K562 (cell line): ENCODE measurements around the gene NAA38. TPM values are rescaled to one million over a fixed set of nuclear protein-coding genes. Genes with fewer than 3 reads are reported as not detected.
A peak's percentile ranks its signal among the peaks of the same experiment; 100 is the strongest.

Source experiments
- NRF1 ChIP-seq, 2 experiments: fragments of 450-650 bp; IDR thresholded peaks in 1 of 2; conservative IDR thresholded peaks in 1 of 2; 2 replicates each; pipeline ENCODE4 v1.6.1; 2014; ENCODE audit warnings: mild to moderate bottlenecking in 2 of 2
- polyA plus RNA-seq, 8 experiments: library from polyadenylated mRNA; depleted of rRNA in 4 of 8; stranded (reverse) in 5 of 8; unstranded in 3 of 8; fragments of >200 nt; fragmentation: Nextera tagmentation in 2 of 8; fragmentation: Illumina TruSeq in 1 of 8; extraction: Ambion mirVana in 2 of 8; extraction: Trizol in 1 of 8; gene quantifications; 2 replicates each; pipeline versions ENCODE4 v1.2.1 to v1.2.3, GENCODE V29; 2011 to 2014; ENCODE audit warnings: inconsistent platforms in 1 of 8, missing spikeins in 1 of 8
- total RNA-seq, 7 experiments: library from RNA; depleted of rRNA in 6 of 7; stranded (reverse); fragments of >200 nt in 6 of 7; fragmentation: Illumina TruSeq in 2 of 7; extraction: Trizol in 2 of 7; gene quantifications; 2 replicates each; pipeline versions ENCODE4 v1.2.1 to v1.2.3, GENCODE V29; 2011 to 2021; ENCODE audit warnings: low replicate concordance in 1 of 7
- TF ChIP-seq, protein P1 (sequence below): fragments of 450-650 bp; conservative IDR thresholded peaks from 2 replicates; pipeline ENCODE4 v1.6.1; 2016; ENCODE audit warnings: missing genetic modification characterization, low read depth, mild to moderate bottlenecking, control low read depth, missing compliant biosample characterization
- TF ChIP-seq, protein P2 (sequence below), 2 experiments: fragments of 450-650 bp; IDR thresholded peaks; 2 replicates each; pipeline ENCODE4 v1.6.1; 2018; ENCODE audit warnings: mild to moderate bottlenecking in 2 of 2, low read depth in 1 of 2; ENCODE audit not compliant: partially characterized antibody in 2 of 2
- TF ChIP-seq, protein P3 (sequence below), 2 experiments: fragments of 450-650 bp in 1 of 2; sonication (generic) in 1 of 2; formaldehyde crosslinking; conservative IDR thresholded peaks; 2 replicates each; pipeline versions ENCODE4 v1.4.0 to v1.8.1; 2020 to 2022; ENCODE audit warnings: mild to moderate bottlenecking in 1 of 2, missing genetic modification reagents in 1 of 2

The NAA38 gene
- total and polyA plus RNA-seq, 9 of the 15 experiments (the other 6 are each of a cell fraction or from before 2014, with no cell fraction given) = 16.4 to 99.8 (median 57.3) TPM

- TF ChIP-seq, protein P1, sequence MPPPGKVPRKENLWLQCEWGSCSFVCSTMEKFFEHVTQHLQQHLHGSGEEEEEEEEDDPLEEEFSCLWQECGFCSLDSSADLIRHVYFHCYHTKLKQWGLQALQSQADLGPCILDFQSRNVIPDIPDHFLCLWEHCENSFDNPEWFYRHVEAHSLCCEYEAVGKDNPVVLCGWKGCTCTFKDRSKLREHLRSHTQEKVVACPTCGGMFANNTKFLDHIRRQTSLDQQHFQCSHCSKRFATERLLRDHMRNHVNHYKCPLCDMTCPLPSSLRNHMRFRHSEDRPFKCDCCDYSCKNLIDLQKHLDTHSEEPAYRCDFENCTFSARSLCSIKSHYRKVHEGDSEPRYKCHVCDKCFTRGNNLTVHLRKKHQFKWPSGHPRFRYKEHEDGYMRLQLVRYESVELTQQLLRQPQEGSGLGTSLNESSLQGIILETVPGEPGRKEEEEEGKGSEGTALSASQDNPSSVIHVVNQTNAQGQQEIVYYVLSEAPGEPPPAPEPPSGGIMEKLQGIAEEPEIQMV (tag) = peak; percentile 82
- TF ChIP-seq NRF1 (conservative IDR thresholded peaks at IDR 0.05 in 1 of 2, IDR thresholded peaks at IDR 0.05 in 1 of 2) = peak in 1 of 2 experiments; percentile 43; a peak in 2 of 4 replicates
- TF ChIP-seq, protein P2, sequence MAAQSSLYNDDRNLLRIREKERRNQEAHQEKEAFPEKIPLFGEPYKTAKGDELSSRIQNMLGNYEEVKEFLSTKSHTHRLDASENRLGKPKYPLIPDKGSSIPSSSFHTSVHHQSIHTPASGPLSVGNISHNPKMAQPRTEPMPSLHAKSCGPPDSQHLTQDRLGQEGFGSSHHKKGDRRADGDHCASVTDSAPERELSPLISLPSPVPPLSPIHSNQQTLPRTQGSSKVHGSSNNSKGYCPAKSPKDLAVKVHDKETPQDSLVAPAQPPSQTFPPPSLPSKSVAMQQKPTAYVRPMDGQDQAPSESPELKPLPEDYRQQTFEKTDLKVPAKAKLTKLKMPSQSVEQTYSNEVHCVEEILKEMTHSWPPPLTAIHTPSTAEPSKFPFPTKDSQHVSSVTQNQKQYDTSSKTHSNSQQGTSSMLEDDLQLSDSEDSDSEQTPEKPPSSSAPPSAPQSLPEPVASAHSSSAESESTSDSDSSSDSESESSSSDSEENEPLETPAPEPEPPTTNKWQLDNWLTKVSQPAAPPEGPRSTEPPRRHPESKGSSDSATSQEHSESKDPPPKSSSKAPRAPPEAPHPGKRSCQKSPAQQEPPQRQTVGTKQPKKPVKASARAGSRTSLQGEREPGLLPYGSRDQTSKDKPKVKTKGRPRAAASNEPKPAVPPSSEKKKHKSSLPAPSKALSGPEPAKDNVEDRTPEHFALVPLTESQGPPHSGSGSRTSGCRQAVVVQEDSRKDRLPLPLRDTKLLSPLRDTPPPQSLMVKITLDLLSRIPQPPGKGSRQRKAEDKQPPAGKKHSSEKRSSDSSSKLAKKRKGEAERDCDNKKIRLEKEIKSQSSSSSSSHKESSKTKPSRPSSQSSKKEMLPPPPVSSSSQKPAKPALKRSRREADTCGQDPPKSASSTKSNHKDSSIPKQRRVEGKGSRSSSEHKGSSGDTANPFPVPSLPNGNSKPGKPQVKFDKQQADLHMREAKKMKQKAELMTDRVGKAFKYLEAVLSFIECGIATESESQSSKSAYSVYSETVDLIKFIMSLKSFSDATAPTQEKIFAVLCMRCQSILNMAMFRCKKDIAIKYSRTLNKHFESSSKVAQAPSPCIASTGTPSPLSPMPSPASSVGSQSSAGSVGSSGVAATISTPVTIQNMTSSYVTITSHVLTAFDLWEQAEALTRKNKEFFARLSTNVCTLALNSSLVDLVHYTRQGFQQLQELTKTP (IDR thresholded peaks at IDR 0.05; ENCODE audit: low read depth in 1 of 2, partially characterized antibody in 2 of 2) = peak in 1 of 2 experiments; percentile 67
- TF ChIP-seq, protein P3, sequence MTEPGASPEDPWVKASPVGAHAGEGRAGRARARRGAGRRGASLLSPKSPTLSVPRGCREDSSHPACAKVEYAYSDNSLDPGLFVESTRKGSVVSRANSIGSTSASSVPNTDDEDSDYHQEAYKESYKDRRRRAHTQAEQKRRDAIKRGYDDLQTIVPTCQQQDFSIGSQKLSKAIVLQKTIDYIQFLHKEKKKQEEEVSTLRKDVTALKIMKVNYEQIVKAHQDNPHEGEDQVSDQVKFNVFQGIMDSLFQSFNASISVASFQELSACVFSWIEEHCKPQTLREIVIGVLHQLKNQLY (CRISPR knock-in tag; conservative IDR thresholded peaks at IDR 0.05) = no peak
These were observed 29.1 kb upstream of the NAA38 start (continued) for GRCh38 chr17:7886227-7887037.
